HG03039 (cell line): ENCODE results near the gene GORAB.

Experiments
- ATAC-seq: cut with Tn5 transposase; IDR thresholded peaks from one replicate; pipeline ENCODE4 v1.9.1; 2021; ENCODE audit warnings: mild to moderate bottlenecking, moderate library complexity; ENCODE audit not compliant: unreplicated experiment

Gene GORAB

GRCh38 chr1:170537798-170538503 lies 6.0 kb downstream of the GORAB start:
- no peak for ATAC-seq

- ATAC-seq, result no peak
Observed at GRCh38 chr1:170538687-170539086, 6.7 kb downstream of the GORAB start.

DNA sequence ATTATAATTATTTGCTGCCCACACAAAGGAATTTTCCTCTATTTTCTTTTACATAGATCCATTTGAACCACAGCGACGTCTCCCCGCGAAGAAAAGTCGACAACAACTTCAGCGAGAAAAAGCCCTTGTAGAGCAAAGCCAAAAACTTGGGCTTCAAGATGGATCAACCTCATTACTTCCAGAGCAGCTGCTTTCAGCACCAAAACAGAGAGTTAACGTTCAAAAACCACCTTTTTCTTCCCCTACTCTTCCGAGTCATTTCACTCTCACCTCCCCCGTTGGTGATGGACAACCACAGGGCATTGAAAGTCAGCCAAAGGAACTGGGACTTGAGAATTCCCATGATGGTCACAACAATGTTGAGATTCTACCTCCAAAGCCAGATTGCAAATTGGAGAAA lies 7.2 kb downstream of the GORAB start:
- ATAC-seq, result no peak

DNA sequence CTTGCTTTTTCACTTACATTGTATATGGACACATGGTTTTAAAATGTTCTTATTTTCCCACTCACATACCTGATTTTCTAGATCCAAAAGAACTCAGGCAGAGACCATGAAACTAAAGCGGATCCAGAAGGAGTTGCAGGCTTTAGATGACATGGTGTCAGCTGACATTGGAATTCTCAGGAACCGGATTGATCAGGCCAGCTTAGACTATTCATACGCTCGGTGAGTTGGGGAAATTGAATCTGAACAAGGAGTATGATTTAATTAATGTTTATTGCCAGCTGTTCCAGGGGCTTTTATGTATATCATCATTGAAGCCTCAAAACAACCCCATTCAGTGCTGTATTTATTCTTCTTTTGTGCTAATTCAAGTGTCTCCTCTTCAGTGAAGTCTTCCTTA lies 12.7 kb downstream of the GORAB start:
- ATAC-seq, result no peak

GRCh38 chr1:170545476-170545875 lies 13.5 kb downstream of the GORAB start:
- ATAC-seq, result no peak

DNA sequence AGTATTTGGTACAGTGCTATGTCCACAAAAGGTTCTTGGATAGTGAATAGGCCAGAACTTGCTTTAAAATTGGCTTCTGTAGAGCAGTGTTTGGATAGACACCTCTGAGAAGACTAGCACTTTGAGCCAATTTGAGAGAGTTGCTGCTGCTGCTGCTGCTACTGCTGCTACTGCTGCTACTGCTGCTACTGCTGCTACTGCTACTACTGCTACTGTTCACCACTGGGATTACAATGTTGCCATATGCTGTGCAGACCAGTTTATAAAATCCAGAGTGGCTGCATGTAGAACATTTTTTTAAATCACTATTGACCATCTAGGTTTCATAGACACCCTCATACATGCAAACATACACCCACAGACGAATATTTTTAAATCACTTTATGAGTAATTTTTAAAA lies 15.3 kb downstream of the GORAB start:
- ATAC-seq, result no peak

- ATAC-seq, result no peak
Observed at GRCh38 chr1:170548497-170548896, 16.5 kb downstream of the GORAB start.

DNA sequence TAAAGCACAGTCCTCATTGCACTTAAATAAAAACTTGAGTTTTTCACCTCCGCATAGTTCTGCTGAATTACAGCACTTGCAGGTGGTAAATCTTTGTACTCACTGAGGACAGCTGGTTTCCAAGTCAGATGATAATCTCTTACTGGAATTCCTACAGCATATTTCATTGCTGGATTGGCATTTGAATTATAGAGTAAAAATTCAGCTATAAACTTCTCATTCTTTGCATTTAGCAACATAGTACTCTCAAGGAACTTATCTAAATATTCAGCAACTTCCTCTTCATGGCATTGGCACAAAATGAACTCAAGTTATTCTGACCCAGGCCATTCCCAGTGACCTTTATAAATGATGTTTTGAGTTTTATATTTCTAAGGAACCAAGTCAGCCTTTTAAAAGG lies 23.4 kb downstream of the GORAB start:
- ATAC-seq, result no peak

- ATAC-seq, result no peak
Observed at GRCh38 chr1:170556917-170557316, 25.0 kb downstream of the GORAB start.

DNA sequence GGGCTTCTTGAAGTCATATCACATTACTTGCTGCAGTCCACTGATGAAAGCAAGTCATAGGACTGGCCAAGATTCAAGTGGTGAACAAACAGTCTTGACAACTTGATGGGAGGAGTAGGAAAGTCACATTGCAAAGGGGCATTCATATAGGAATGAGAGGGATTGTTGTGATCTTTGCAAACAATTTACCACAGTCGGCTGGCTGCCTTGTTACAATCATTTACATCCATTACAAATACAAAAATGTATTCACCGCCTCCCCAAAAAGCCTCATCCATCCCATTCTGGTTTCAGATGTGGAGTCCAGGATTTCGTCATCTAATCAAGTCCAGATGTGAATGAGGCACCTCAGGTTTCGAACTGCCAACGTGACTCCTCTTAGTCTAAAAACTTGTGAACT lies 26.8 kb downstream of the GORAB start:
- no peak for ATAC-seq

DNA sequence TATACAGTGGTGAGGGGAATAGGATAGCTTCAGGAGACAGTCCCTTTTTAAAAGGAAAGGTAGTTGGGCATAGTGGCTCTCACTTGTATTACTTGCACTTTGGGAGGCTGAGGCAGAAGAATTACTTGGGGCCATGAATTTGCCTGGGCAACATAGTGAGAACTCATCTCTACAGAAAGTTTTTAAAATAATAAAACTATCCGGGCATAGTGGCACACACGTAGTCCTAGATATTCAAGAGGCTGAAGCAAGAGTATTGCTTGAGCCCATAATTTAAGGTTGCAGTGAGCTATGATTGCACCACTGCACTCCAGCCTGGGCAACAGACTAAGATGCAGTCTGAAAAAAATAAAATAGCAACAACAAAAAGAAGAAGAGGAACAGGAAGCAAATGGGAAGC lies 27.2 kb downstream of the GORAB start:
- ATAC-seq, result no peak

GRCh38 chr1:170560681-170561285 lies 28.8 kb downstream of the GORAB start:
- ATAC-seq, result no peak

DNA sequence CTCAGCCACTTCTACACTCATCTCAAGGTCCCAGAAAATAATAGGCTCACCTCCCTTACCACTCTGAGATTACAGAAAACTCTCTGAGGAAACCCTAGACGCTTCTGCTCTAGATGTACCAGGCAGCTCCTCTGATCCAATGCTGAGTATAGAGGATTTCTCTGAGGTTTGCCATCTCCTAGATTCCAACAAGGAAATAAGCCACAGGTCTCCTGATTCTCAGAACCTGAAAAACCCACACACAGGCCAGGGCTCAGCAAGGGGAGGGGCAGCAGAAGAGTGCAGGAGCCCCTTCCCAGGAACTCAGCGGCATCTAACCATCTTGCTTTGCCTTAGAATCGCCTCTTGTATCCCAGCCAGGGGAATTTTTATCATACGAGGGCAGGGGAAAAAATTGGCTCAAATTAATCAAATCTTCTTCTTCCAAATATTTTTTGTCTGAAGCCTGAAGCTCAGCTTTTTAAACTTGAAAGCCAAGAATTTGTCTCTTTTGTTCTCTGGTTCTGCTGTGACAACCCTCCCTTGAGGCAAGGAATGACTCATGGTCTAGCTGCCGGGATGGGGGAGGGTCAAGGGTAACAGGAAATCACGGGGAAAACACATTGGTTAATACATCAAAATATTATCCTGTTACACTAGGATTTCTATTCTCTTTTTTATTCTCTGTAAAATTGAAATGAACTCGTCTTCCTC lies 30.8 kb downstream of the GORAB start:
- no peak for ATAC-seq

- ATAC-seq, result no peak
Observed at GRCh38 chr1:170567214-170567613, 35.2 kb downstream of the GORAB start.

- ATAC-seq, result no peak
Observed at GRCh38 chr1:170568197-170568596, 36.2 kb downstream of the GORAB start.

DNA sequence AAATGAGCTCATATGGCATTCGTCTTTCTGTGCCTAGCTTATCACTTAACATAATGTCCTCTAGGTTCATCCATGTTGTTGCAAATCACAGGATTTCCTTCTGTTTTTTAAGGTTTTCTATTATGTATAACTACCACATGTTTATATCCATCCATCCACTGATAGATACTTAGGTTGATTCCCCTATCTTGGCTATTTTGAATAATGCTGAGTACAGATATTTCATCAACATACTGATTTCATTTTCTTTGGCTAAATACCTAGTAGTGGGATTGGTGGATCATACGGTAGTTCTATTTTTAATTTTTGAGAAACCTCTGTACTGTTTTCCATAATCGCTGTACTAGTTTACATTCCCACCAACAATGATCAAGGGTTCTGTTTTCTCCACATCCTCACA lies 45.0 kb downstream of the GORAB start:
- ATAC-seq, result no peak

DNA sequence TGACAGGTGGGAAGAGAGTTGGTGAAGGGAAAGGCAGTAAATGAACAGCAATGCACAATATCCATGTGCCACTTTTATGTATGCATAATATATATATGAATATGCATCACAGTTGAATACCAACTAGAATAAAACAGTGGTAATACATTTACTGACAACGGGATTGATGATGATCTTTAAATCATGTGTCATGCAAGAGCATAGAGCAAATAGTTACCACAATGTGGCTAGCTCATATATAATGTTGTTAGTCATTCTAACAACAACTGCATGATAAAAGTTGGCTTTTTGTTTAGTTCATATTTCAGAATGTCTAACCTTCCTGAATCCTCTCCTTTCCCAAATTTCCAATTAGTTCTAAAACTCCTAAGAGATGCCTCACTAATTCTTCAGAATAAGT lies 46.4 kb downstream of the GORAB start:
- no peak for ATAC-seq

DNA sequence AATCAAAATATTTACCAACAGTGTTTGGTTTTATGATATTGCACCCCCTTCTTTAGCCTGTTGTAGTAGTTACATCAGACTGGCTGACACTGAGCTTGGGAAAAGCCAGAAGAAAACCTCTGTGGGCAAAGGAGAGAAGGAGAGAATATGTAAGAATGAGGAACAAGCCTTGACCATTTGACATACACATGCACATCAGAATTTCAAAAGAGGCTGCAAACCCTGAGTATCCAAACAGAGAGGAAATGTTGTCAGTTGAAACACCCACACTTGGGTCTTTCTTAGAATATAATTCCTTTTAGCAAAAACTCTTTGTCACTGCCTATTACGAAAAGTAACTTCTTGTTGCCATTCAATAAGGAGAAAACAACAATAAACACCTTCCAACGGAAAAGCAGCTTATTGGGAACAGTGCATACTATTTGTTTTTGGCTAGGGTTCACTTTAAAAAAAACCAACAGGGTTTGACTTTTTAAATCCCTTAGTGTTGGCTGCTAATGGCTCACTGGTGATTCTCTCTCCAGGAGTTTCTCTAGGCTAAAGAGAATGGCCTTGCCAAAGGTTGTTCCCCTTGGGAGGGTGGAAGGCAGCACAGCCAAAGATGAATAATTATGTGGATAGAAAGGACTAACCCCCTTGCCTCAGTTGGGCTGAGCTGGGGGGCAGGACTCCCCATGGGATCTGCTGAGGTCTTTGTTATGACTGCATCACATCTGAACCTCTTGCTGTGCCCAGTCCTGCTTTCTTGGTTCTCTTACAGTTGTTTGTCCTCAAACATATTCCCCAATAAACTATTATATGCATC lies 48.9 kb downstream of the GORAB start:
- no peak for ATAC-seq

GRCh38 chr1:170583186-170583585 lies 51.2 kb downstream of the GORAB start:
- no peak for ATAC-seq

DNA sequence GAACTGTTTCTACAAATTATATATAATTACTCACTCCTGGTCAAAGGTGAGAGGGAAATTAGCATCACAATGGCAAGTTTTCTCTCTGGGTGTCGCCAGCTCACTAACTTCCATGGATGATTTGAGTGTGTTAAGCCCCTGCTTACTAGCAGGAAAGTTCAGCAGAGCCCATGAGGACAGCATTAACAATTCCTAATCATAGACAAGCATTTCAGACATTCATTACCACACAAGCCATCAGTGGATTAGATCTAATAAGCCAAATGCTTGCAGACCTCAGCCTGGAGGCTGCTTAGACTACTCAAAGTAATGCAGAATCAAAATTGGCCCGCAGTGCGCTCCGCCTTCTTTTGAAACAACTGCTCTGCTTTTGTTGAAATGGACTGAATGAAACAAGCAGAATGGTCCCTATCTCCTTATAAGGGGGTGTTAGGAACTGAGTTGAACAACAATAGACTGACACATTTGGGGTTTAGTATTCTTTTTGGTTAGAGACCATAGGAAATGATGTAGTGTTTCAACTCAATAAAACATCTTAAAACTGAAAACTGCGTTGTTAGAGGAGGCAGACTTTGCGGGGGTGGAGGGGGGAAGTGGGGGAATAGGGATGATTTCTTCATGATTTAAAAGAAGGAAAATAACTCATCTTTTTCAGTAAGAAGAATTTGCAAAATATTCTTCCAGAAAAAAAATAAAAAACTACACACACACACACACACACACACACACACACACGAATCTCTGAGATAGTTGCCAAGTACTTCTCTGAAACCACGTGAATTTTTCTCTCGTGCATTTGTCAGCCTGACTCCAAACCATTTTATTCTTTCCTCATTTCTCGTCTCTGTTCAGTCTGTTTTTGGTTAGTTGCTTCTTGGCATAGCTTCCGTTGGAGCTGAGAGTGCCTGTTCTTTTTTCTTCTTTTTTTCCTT lies 54.6 kb downstream of the GORAB start:
- ATAC-seq, result no peak

GRCh38 chr1:170587253-170587593 lies 55.3 kb downstream of the GORAB start:
- no peak for ATAC-seq
